ENCODE measurements around the gene CASQ2. TPM values are rescaled to one million over a fixed set of nuclear protein-coding genes. Genes with fewer than 3 reads are reported as not detected.

CASQ2 gene
- total RNA-seq, 1 donor from 2014 or later = not detected

GRCh38 chr1:115701090-115701489, 67.4 kb downstream of the CASQ2 start:
- Mint-ChIP-seq H3K9me3 (ENCODE audit: low read depth) (no peaks in the 10 kb centered on the region), H3K4me1 (ENCODE audit: low read depth) (peaks cover 7% of the 10 kb centered on the region), H3K36me3 (ENCODE audit: insufficient read depth) (no peaks in the 10 kb centered on the region), H3K4me3 (ENCODE audit: low read depth) (no peak overlapping the region), H3K27ac (no peak overlapping the region), H3K27me3 (no peaks in the 10 kb centered on the region)
- TF ChIP-seq CTCF (IDR thresholded peaks at IDR 0.05; ENCODE audit: unreplicated experiment) = no peak
- no peak for DNase-seq (ENCODE audit: low spot score, unreplicated experiment)

- H3K4me1 Mint-ChIP-seq (ENCODE audit: low read depth) = peaks cover 20% of the 10 kb centered on the region
- DNase-seq (ENCODE audit: low spot score, unreplicated experiment) = no peak
- peaks cover 2% of the 10 kb centered on the region for H3K36me3 Mint-ChIP-seq (ENCODE audit: insufficient read depth)
- no peaks in the 10 kb centered on the region for H3K27me3 Mint-ChIP-seq
- no peak overlapping the region for H3K27ac Mint-ChIP-seq
- no peak for TF ChIP-seq CTCF (IDR thresholded peaks at IDR 0.05; ENCODE audit: unreplicated experiment)
- no peaks in the 10 kb centered on the region for H3K9me3 Mint-ChIP-seq (ENCODE audit: low read depth)
- no peak overlapping the region for H3K4me3 Mint-ChIP-seq (ENCODE audit: low read depth)
Measured at GRCh38 chr1:115697619-115698018, 70.9 kb downstream of the CASQ2 start.

- no peaks in the 10 kb centered on the region for H3K9me3 Mint-ChIP-seq (ENCODE audit: low read depth)
- no peak overlapping the region for H3K27ac Mint-ChIP-seq
- no peak for DNase-seq (ENCODE audit: low spot score, unreplicated experiment)
- no peaks in the 10 kb centered on the region for H3K27me3 Mint-ChIP-seq
- H3K36me3 Mint-ChIP-seq (ENCODE audit: insufficient read depth) = peaks cover 12% of the 10 kb centered on the region
- TF ChIP-seq CTCF (IDR thresholded peaks at IDR 0.05; ENCODE audit: unreplicated experiment) = no peak
- no peak overlapping the region for H3K4me3 Mint-ChIP-seq (ENCODE audit: low read depth)
- peaks cover 20% of the 10 kb centered on the region for H3K4me1 Mint-ChIP-seq (ENCODE audit: low read depth)
Measured at GRCh38 chr1:115694805-115695204, 73.7 kb downstream of the CASQ2 start.

- peaks cover 16% of the 10 kb centered on the region for H3K36me3 Mint-ChIP-seq (ENCODE audit: insufficient read depth)
- no peak overlapping the region for H3K4me3 Mint-ChIP-seq (ENCODE audit: low read depth)
- H3K27ac Mint-ChIP-seq = no peak overlapping the region
- H3K9me3 Mint-ChIP-seq (ENCODE audit: low read depth) = no peaks in the 10 kb centered on the region
- no peaks in the 10 kb centered on the region for H3K27me3 Mint-ChIP-seq
- no peak for TF ChIP-seq CTCF (IDR thresholded peaks at IDR 0.05; ENCODE audit: unreplicated experiment)
- peaks cover 14% of the 10 kb centered on the region for H3K4me1 Mint-ChIP-seq (ENCODE audit: low read depth)
- no peak for DNase-seq (ENCODE audit: low spot score, unreplicated experiment)
Measured at GRCh38 chr1:115692224-115692623, 76.3 kb downstream of the CASQ2 start.

- peaks cover 16% of the 10 kb centered on the region for H3K36me3 Mint-ChIP-seq (ENCODE audit: insufficient read depth)
- no peak for DNase-seq (ENCODE audit: low spot score, unreplicated experiment)
- TF ChIP-seq CTCF (IDR thresholded peaks at IDR 0.05; ENCODE audit: unreplicated experiment) = no peak
- no peak overlapping the region for H3K27ac Mint-ChIP-seq
- H3K4me3 Mint-ChIP-seq (ENCODE audit: low read depth) = no peak overlapping the region
- no peaks in the 10 kb centered on the region for H3K27me3 Mint-ChIP-seq
- H3K4me1 Mint-ChIP-seq (ENCODE audit: low read depth) = peaks cover 14% of the 10 kb centered on the region
- H3K9me3 Mint-ChIP-seq (ENCODE audit: low read depth) = no peaks in the 10 kb centered on the region
Measured at GRCh38 chr1:115690972-115691371, 77.5 kb downstream of the CASQ2 start.
